HL-60/S4 treated with phorbol 12-myristate 13-acetate at 8.2 ng/mL for 4 days and 3 days (cell line): ENCODE data around the gene APLN.

Experiments
- in situ Hi-C: fragments of 300-500 bp; cut with MboI; formaldehyde crosslinking; loops from 2 replicates; pipeline ENCODE4 v1.15.0; 2022; ENCODE audit warnings: low sequenced_read_pairs

The APLN gene

DNA sequence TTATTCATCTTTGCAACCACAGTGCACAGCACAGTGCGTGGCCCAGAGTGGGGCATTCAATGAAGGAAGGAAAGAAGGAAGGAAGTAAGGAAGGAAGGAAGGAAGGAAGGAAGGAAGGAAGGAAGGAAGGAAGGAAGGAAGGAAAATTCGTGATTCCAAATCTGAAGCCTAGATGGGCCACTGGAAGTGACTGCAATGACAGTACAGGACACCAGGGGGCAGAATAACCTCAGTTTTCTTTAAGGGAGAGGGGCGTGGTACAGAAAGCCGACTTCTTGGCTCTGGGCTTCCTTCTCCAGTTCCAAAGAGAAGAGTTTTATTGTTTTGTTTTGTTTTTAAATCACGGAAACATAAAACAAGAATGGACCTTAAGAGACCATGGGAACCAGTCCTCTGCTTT, 47.8 kb downstream of the APLN start:
- in situ Hi-C loops: loop anchor here (25.0 kb wide), 1 partner anchor 455 kb away; no protein-coding TSS in a partner anchor

DNA sequence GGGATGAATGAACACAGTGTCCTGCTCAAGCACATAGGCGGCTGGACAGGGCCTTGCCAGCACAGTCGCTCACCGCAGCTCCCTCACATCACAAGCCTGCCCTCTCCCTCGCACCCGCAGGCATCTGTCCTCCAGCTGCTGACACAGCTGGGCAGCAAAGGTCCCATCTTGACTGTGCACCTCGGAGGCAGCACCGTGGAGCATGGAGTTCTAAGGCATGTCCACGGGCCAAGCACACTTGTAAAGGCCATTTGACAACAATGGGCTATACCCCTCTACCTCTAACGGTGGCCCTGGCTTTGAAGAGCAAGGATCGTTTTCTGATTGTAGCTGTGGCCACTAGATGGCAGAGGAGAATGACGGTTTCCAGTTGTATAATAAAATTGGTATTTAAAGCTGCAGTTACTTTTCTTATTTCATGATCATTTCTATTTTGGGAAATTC, 53.8 kb downstream of the APLN start:
- in situ Hi-C loops: loop anchor here (25.0 kb wide), 1 partner anchor 461 kb away; no protein-coding TSS in a partner anchor

DNA sequence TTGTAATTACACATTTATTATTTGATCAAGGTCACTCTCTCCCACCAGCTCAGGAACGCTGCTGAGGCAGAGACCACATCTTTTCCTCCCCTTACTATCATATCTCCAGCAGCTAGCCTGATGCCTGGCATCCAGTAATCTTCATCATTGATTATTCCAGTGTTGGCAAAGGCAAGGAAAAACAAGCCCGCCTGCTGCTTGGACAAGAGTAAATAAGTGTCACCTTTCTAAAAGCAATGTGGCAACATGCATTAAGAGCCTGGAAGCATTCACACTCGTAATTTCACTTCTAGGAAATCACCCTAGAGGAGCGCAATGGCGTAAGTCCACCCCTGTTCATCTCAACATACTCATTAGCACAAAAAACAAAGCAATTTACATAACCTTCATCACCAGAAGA, 54.8 kb downstream of the APLN start:
- in situ Hi-C loops: loop anchor here (25.0 kb wide), 1 partner anchor 462 kb away; no protein-coding TSS in a partner anchor

DNA sequence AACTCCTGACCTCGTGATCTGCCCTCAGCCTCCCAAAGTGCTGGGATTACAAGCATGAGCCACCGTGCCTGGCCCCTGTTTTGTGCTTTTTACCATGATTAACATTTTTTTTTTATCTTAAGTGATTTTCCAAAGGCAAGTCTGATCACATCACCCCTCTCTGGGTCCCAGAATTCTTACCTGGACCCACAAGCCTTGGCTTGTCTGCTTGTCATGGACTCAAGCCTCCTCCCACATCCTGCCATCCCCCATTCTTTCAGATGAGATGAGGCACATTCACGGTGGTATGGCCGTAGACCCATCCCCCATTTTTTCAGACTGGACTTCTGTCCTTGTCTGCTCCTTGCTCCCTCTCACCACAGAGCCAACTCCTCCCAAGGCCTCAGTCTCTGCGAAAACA, 55.3 kb downstream of the APLN start:
- in situ Hi-C loops: no loop called here

DNA sequence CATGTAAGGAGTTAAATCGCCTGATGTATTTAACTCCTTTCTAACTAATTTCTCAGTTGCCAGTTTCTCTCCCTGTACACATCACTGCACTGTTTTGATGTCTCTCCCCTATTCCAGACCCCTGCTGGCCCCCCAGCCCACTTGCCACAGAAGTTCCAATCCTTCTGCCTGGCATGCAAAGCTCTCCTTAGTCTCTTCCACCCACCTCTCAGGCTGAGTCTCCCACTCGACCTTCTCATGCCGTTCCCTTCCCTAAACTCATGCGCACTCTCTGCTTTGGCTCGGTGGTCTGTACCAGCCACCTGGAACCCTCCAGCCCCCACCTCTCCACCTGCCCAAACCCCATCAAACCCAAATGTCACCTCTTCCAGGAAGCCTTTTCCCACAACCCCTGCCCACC, 56.9 kb downstream of the APLN start:
- in situ Hi-C loops: no loop called here

DNA sequence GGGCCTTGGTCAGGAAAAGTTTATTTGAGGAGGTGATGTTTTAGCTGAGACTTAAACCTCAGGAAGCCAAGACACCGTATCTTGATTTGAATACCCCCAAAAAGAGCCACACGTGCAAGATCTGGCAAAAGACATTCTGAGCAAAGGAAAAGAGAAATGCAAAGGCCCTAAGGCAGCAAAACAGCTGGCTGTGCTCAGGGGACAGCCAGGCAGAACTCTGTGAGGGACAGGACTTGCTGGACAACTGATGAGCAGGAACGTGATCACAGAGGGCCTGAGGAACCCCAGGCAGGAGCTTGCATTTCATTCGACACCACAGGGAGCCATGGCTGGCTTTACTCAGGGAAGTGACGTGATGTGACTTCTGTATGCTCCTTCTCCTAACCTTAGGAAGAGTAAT, 58.7 kb downstream of the APLN start:
- in situ Hi-C loops: no loop called here
